Stimulated activated CD4-positive, alpha-beta T cell treated with anti-CD3 and anti-CD28 coated beads, Interleukin-15, amount 100 ng/mL, for 1 hour (primary cell): ENCODE measurements around the gene CNOT8.

Experiments
- DNase-seq, 2 donors: peaks; one replicate each; pipeline ENCODE4 v3.0.0-alpha.2; 2020; ENCODE audit warnings: low read depth in 1 of 2, low spot score in 1 of 2

CNOT8 gene

GRCh38 chr5:154916874-154917273, 58.4 kb downstream of the CNOT8 start:
- no peak for DNase-seq

GRCh38 chr5:154917757-154918156, 59.3 kb downstream of the CNOT8 start:
- no peak for DNase-seq

- no peak for DNase-seq
Observed at GRCh38 chr5:154923441-154924430, 65.3 kb downstream of the CNOT8 start.
